GM23338 (cell line): ENCODE measurements around the gene CELF4.

Source experiments
- EZH2 ChIP-seq: fragments of 200-600 bp; sonication (generic); IDR thresholded peaks from one replicate; pipeline ENCODE4 v1.8.0; 2017; ENCODE audit warnings: antibody characterized with exemption, mild to moderate bottlenecking, low read depth; ENCODE audit not compliant: unreplicated experiment
- EZH2phosphoT487 ChIP-seq: fragments of 200-600 bp; sonication (generic); IDR thresholded peaks from one replicate; pipeline ENCODE4 v1.8.1; 2018; ENCODE audit warnings: antibody characterized with exemption; ENCODE audit not compliant: unreplicated experiment
- TF ChIP-seq, protein P1 (sequence below), 2 experiments: fragments of 200-600 bp in 1 of 2; sonication (generic) in 1 of 2; conservative IDR thresholded peaks; 2 replicates each; pipeline versions ENCODE4 v1.5.1 to v1.6.1; 2016 to 2017; ENCODE audit warnings: antibody characterized with exemption in 2 of 2, low read depth in 2 of 2, mild to moderate bottlenecking in 2 of 2, moderate library complexity in 1 of 2
- TF ChIP-seq, protein P2 (sequence below): IDR thresholded peaks from 2 replicates; pipeline ENCODE4 v1.6.1; 2016; ENCODE audit warnings: antibody characterized with exemption

DNA sequence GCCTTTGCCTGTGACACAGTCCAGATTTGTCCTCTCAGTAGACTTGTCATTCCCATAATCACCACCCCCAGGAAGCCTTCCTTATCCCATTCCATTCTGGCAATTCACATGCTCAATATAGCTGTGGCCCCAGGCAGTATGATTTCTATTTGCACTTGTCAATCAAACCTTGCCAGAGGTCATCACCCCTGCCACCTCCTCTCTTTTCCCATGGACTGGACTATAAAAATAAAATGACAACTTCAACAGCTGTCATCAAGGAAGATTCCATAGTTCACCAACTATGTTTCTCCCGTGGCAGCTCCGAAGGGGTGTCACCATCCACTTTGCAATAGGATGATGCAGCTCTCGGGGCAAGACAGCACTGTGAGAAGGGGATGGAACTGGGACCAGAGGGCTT, 255.7 kb downstream of the CELF4 start:
- TF ChIP-seq, protein P1, sequence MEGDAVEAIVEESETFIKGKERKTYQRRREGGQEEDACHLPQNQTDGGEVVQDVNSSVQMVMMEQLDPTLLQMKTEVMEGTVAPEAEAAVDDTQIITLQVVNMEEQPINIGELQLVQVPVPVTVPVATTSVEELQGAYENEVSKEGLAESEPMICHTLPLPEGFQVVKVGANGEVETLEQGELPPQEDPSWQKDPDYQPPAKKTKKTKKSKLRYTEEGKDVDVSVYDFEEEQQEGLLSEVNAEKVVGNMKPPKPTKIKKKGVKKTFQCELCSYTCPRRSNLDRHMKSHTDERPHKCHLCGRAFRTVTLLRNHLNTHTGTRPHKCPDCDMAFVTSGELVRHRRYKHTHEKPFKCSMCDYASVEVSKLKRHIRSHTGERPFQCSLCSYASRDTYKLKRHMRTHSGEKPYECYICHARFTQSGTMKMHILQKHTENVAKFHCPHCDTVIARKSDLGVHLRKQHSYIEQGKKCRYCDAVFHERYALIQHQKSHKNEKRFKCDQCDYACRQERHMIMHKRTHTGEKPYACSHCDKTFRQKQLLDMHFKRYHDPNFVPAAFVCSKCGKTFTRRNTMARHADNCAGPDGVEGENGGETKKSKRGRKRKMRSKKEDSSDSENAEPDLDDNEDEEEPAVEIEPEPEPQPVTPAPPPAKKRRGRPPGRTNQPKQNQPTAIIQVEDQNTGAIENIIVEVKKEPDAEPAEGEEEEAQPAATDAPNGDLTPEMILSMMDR (conservative IDR thresholded peaks at IDR 0.05; ENCODE audit: low read depth in 2 of 2): no peak
- TF ChIP-seq EZH2phosphoT487 (no peak), EZH2 (no peak)
- TF ChIP-seq, protein P2, sequence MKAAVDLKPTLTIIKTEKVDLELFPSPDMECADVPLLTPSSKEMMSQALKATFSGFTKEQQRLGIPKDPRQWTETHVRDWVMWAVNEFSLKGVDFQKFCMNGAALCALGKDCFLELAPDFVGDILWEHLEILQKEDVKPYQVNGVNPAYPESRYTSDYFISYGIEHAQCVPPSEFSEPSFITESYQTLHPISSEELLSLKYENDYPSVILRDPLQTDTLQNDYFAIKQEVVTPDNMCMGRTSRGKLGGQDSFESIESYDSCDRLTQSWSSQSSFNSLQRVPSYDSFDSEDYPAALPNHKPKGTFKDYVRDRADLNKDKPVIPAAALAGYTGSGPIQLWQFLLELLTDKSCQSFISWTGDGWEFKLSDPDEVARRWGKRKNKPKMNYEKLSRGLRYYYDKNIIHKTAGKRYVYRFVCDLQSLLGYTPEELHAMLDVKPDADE: no peak
